Fibroblast of lung (primary cell): ENCODE measurements around the gene PAX2.
"Not testable (repeated sequence)": the region's sequence is repeated elsewhere in the genome, so short reads cannot be mapped to it uniquely, and the experiment has no call there.

Experiments used
- CTCF ChIP-seq, 2 donors: IDR thresholded peaks in 1 of 2; conservative IDR thresholded peaks in 1 of 2; 1 replicate in 1 of 2; 2 replicates in 1 of 2; pipeline ENCODE4 v1.5.1; 2011 to 2012; ENCODE audit warnings: low read length in 2 of 2, control low read depth in 1 of 2, inconsistent platforms in 1 of 2, low read depth in 1 of 2, mild to moderate bottlenecking in 1 of 2
- EZH2 ChIP-seq: IDR thresholded peaks from 2 replicates; pipeline ENCODE4 v1.5.1; 2012; ENCODE audit warnings: low read length, control low read depth, mild to moderate bottlenecking; ENCODE audit errors: missing control alignments

- not testable (repeated sequence) for TF ChIP-seq CTCF (conservative IDR thresholded peaks at IDR 0.05 in 1 of 2, IDR thresholded peaks at IDR 0.05 in 1 of 2; ENCODE audit: low read depth in 1 of 2, low read length in 2 of 2); EZH2
These were observed 43.7 kb upstream of the PAX2 start for GRCh38 chr10:100701704-100702103.
